SHP77 treated with DMSO at 0.1 percent for 48 hours (cell line): ENCODE results near the gene CLSTN2.

ENCODE experiments used
- DNase-seq: peaks from one replicate; lab custom pipeline; 2025; lab: John Stamatoyannopoulos, UW

The CLSTN2 gene

DNA sequence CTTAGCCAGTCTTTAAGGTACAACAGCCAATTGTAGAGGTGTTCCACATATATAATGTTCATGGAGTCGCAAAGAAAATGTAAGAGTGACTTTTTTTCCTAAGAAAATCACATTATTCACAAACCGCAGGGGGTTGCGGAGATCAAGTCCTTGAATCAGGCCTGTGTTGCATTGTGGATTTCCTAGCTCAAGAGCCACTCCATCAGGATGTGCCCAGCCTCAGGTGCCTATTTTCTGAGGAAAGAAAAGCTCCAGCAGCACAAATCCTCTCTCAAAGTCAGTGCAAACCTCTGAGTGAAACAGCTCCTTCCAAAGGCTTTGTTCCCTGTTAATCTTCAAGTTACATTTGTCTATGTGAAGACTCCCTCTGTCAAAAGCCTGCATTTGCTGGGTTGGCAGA is 349.4 kb downstream of the CLSTN2 start:
- no peak for DNase-seq

GRCh38 chr3:140285380-140285779 is 350.4 kb downstream of the CLSTN2 start:
- no peak for DNase-seq

DNA sequence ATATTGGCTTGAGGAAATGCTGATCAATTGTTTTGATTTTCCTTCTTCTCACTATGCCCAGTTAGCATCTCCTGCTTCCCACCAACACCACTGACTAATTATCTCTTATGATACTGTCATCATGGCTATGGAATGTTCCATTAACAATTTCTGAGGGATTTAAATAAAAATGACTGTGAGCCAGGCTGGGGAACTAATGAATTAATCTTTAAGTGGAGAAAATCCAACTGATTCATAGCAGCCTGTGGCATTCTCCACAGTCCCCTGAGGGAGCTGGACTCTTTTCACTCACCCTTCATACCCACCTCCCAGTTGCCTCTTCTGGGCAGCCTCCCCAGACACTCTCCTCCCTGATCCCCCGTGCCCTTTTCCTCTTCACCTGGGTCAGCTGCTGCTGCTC is 353.6 kb downstream of the CLSTN2 start:
- DNase-seq, result no peak

GRCh38 chr3:140290105-140290504 is 355.1 kb downstream of the CLSTN2 start:
- no peak for DNase-seq

DNA sequence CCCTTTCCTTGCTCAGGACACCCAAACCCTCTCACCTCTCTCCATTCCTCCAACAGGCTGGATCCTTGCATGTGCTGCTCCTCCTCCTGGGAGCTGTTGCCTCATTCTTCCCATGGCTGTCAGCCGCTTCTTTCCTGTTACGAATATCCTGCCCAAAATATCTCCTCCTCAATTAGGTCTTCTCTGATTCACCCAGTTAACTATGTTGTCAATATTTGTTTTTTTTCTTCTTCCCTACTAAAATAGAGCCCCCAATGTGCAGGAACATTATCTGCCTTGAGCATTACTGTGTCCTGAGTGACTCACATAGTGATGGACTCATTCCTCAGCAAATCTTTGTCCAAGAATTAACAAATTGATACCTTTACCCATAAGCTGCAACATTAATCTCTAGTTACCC is 357.2 kb downstream of the CLSTN2 start:
- no peak for DNase-seq

DNA sequence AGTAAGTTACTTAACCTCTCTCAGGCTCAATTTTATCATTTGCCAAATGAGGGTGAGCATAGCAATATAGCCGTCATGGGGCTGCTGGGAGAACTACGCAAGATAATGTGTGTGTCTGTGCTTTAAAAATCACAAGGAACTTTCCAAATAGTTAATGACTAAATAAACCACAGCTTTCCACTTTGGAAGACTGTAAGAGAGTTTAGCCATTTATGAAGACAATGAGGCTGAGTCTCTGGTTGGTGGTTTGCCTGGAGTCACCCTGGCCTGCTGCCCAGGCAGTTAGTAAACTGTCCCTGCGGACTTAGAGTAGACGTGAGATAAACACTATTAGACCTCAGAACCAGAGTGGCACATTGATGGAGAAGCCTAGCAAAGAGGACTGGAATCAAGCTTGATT is 357.7 kb downstream of the CLSTN2 start:
- DNase-seq, result no peak

DNA sequence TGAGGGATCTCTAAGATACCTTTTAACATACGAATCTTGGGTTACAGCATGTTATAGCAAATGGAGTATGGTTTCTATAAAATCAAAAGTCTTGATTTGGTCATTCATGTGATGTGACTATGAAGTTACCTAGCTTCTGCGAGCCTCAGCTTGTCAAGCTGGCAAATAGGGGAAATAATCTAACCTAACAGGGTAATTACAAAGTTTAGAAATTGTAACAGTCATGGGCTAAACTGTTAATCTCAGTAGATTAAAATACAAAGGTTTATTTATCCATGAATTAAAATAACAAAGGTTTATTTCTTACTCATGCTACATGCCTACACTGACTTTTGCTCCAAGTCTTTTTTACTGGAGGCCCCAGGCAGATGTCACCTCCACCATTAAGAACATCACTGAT is 359.1 kb downstream of the CLSTN2 start:
- no peak for DNase-seq

DNA sequence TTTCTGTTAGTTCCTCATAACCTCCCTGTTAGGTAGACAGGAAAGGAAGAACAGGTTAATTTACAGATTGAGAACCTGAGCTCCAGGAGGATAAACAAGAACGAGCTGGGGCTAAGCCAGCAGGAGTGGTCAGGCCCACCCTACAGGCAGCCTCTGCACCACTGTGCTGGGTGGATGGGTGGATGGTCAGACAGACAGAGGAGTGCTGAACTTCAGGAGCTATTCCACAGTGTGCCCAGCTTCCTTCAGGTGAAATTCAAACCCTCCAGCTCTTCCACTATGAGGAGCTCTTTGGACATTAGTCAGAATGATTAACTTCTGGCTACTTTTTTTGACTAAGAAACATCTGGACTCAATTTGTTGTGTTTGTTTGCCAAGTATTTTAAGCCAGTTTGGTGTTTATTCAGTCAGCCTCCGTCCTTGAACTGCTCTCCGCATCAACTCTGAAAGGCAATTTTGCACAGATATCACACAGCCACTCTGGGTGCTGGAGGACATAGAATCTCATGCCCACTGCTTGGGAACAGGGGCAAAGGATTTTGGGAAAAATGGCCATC is 361.9 kb downstream of the CLSTN2 start:
- no peak for DNase-seq

- DNase-seq, result no peak
Measured at GRCh38 chr3:140298043-140298442, 363.1 kb downstream of the CLSTN2 start.

DNA sequence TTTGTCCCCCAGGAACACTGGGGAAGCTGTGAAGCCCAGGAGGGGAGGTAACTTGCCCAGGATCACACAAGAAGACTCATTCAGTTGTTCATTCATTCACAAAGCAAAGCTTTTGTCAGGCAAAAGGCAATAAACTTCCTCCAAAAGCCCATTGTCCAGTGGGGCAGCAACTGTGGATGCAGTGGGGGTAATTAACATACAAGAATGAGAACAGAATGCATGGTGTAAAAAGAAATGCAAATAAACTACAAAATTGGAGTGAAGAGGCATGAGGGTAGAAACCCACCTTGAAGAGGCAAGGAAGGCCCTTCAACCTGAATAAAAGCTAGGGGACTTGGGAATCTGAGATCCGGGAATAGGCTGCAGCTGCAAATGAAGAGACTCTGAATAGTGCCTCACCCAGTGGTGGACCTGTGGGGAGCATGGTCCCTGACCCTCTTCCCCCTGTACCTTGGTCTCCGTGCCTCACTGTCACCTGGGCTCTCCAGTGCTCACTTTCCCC is 363.6 kb downstream of the CLSTN2 start:
- no peak for DNase-seq

GRCh38 chr3:140303875-140304274 is 368.9 kb downstream of the CLSTN2 start:
- no peak for DNase-seq

DNA sequence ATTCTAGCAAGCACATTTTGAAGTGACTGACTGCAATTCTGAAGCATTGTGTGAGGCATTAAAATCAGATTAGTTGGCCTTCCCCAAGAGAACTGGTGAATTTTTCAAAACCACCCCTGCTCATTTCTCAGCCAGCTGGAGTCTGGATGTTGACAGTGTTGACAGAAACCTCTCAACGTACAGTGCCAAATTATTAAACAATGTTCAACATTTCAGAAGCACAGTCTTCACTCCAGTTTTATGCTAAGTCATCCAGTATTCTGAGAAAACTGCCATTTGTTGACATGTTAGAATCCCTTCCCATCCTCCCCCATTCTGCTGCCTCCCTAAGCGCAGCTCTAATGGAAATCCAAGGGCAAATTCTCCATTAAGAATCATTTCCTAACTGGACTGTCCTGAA is 373.6 kb downstream of the CLSTN2 start:
- no peak for DNase-seq

DNA sequence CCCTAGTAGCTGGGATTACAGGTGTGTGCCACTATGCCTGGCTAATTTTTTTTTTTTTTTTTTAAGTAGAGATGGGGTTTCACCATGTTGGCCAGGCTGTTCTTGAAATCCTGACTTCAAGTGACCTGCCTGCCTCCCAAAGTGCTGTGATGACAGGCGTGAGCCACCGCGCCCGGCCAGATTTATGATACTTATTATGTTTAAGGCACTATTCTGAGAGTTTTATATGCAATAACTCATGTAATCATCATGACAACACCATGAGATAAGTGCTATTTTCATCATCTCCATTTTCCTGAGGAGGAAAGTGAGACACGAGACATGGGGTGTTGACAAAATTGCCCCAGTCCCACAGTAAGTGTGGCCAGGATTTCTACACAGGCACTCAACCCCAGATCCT is 376.4 kb downstream of the CLSTN2 start:
- DNase-seq, result no peak

DNA sequence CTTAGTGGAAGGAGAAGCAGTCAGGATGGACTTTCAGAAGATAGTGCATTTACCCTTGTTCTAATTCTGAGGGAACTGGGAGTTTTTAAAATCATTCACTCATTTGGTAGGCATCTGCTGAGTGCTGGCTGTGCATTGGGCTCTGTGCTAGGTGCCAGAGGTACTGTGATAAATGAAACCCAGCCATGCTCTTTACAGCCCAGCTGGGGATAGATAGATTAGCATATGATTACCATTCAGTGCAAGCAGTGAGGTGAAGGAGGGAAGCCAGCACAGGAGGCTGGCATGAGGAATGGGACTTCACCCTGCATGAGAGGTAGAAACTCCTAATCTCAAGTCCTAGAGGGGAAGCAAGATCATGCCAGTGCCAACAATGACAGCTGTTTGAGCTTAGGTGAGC is 381.0 kb downstream of the CLSTN2 start:
- no peak for DNase-seq

- no peak for DNase-seq
Measured at GRCh38 chr3:140316466-140316865, 381.5 kb downstream of the CLSTN2 start.

GRCh38 chr3:140316868-140317400 is 381.9 kb downstream of the CLSTN2 start:
- no peak for DNase-seq

- no peak for DNase-seq
Measured at GRCh38 chr3:140319739-140320138, 384.8 kb downstream of the CLSTN2 start.

- no peak for DNase-seq
Measured at GRCh38 chr3:140323561-140323960, 388.6 kb downstream of the CLSTN2 start.

- DNase-seq, result no peak
Measured at GRCh38 chr3:140332131-140332530, 397.1 kb downstream of the CLSTN2 start.

GRCh38 chr3:140334132-140334929 is 399.3 kb downstream of the CLSTN2 start:
- no peak for DNase-seq

- DNase-seq, result no peak
Measured at GRCh38 chr3:140336465-140336864, 401.5 kb downstream of the CLSTN2 start.

GRCh38 chr3:140338916-140339315 is 403.9 kb downstream of the CLSTN2 start:
- no peak for DNase-seq

GRCh38 chr3:140341203-140341602 is 406.2 kb downstream of the CLSTN2 start:
- DNase-seq, result no peak
